H1 (cell line): ENCODE results near the gene CAMK1. TPM values are rescaled to one million over a fixed set of nuclear protein-coding genes. Genes with fewer than 3 reads are reported as not detected.
A peak's percentile ranks its signal among the peaks of the same experiment; 100 is the strongest.

Experiments used
- CTCF ChIA-PET: fragments of 300-600 bp; sonication (Branson Sonifier 250); formaldehyde crosslinking; loops from one replicate; lab custom pipeline; 2021; ENCODE audit not compliant: partially characterized antibody; lab: Charles Lee
- POLR2A ChIA-PET: fragments of 300-600 bp; sonication (Branson Sonifier 250); formaldehyde crosslinking; loops from one replicate; lab custom pipeline; 2021; ENCODE audit warnings: inconsistent platforms; ENCODE audit not compliant: partially characterized antibody; lab: Charles Lee
- DNase-seq, 2 experiments: peaks; one replicate each; pipeline versions ENCODE4 v3.0.0 to v3.0.0-alpha.2; 2010 to 2022; ENCODE audit warnings: low spot score in 2 of 2, low read depth in 1 of 2, mixed read lengths in 1 of 2
- FAIRE-seq: peaks from 2 replicates; lab custom pipeline; 2011; peaks lifted over from hg19 to GRCh38; lab: Jason Lieb, UNC
- H2AFZ ChIP-seq: 2 replicates; pipeline ENCODE4 v1.8.1; 2012; ENCODE audit warnings: low read length, inconsistent platforms
- H2AK5ac ChIP-seq: 2 replicates; pipeline ENCODE4 v1.6.1; 2013; ENCODE audit warnings: low read depth, low read length
- H2BK120ac ChIP-seq: replicated peaks from 2 replicates; pipeline ENCODE3; 2013; ENCODE audit warnings: low read depth, low read length, inconsistent platforms
- H2BK12ac ChIP-seq: 2 replicates; pipeline ENCODE4 v1.6.1; 2013; ENCODE audit warnings: low read depth, low read length
- H2BK15ac ChIP-seq: 2 replicates; pipeline ENCODE4 v1.6.1; 2013; ENCODE audit warnings: low read length
- H2BK20ac ChIP-seq: 2 replicates; pipeline ENCODE4 v1.6.1; 2013; ENCODE audit warnings: low read length
- H2BK5ac ChIP-seq: 2 replicates; pipeline ENCODE4 v1.6.1; 2013; ENCODE audit warnings: low read depth, low read length
- H3K14ac ChIP-seq: 2 replicates; pipeline ENCODE4 v1.6.1; 2013; ENCODE audit warnings: inconsistent platforms; ENCODE audit not compliant: insufficient read length
- H3K18ac ChIP-seq: 2 replicates; pipeline ENCODE4 v1.6.1; 2013; ENCODE audit warnings: low read length; ENCODE audit errors: extremely low read depth
- H3K23ac ChIP-seq: 2 replicates; pipeline ENCODE4 v1.6.1; 2013; ENCODE audit warnings: inconsistent platforms; ENCODE audit not compliant: insufficient read length
- H3K23me2 ChIP-seq: 2 replicates; pipeline ENCODE4 v1.6.1; 2013; ENCODE audit warnings: low read depth, low read length
- H3K27ac ChIP-seq: 2 replicates; pipeline ENCODE4 v1.6.1; 2011; ENCODE audit warnings: low read depth, low read length, inconsistent platforms
- H3K27me3 ChIP-seq, 4 experiments: replicated peaks in 1 of 4; 1 replicate in 1 of 4; 2 replicates in 3 of 4; pipeline versions ENCODE4 v1.6.1 to v1.8.1; 2011 to 2013; ENCODE audit warnings: low read length in 3 of 4, mild to moderate bottlenecking in 3 of 4, inconsistent platforms in 2 of 4, mixed read lengths in 2 of 4, moderate library complexity in 1 of 4; ENCODE audit not compliant: control insufficient read depth in 3 of 4, insufficient read depth in 3 of 4; ENCODE audit errors: extremely low read depth in 1 of 4
- H3K36me3 ChIP-seq, 4 experiments: 2 replicates each; pipeline versions ENCODE4 v1.6.1 to v1.8.1; 2011 to 2013; ENCODE audit warnings: mild to moderate bottlenecking in 4 of 4, low read length in 3 of 4, moderate library complexity in 2 of 4, control low read depth in 1 of 4, inconsistent platforms in 1 of 4; ENCODE audit not compliant: insufficient read depth in 4 of 4, control insufficient read depth in 2 of 4
- H3K4ac ChIP-seq: replicated peaks from 2 replicates; pipeline ENCODE3; 2013; ENCODE audit warnings: low read length, low read depth, mixed read lengths, inconsistent platforms; ENCODE audit not compliant: insufficient read length
- H3K4me1 ChIP-seq, 4 experiments: replicated peaks in 1 of 4; 1 replicate in 1 of 4; 2 replicates in 3 of 4; pipeline versions ENCODE4 v1.6.1 to v1.8.1; 2011 to 2013; ENCODE audit warnings: low read length in 3 of 4, inconsistent platforms in 2 of 4, mixed read lengths in 1 of 4; ENCODE audit not compliant: insufficient read depth in 4 of 4, control insufficient read depth in 3 of 4
- H3K4me2 ChIP-seq, 2 experiments: 2 replicates each; pipeline versions ENCODE4 v1.6.1 to v1.8.1; 2011 to 2013; ENCODE audit warnings: low read depth in 2 of 2, low read length in 2 of 2, control low read depth in 1 of 2, inconsistent platforms in 1 of 2, mild to moderate bottlenecking in 1 of 2; ENCODE audit not compliant: insufficient read depth in 1 of 2
- H3K4me3 ChIP-seq, 4 experiments: fragments of 200-600, 300-600 bp in 1 of 4; sonication (generic), shearing (Covaris generic), sonication (Bioruptor Twin) in 1 of 4; 2 replicates each; pipeline versions ENCODE4 v1.5.1 to v1.8.1; 2011 to 2016; ENCODE audit warnings: low read length in 4 of 4, low read depth in 3 of 4, control low read depth in 2 of 4, inconsistent platforms in 2 of 4, mild to moderate bottlenecking in 2 of 4, mixed read lengths in 1 of 4, moderate library complexity in 1 of 4; ENCODE audit not compliant: insufficient read depth in 2 of 4; ENCODE audit errors: extremely low read depth in 1 of 4
- H3K56ac ChIP-seq: replicated peaks from 2 replicates; pipeline ENCODE3; 2013; ENCODE audit warnings: low read depth, mild to moderate bottlenecking, mixed read lengths, low read length, inconsistent platforms; ENCODE audit not compliant: insufficient read length
- H3K79me1 ChIP-seq: 2 replicates; pipeline ENCODE4 v1.6.1; 2013; ENCODE audit warnings: low read depth, low read length, control low read depth
- H3K79me2 ChIP-seq, 2 experiments: 2 replicates each; pipeline versions ENCODE4 v1.6.1 to v1.8.1; 2012 to 2013; ENCODE audit warnings: low read length in 2 of 2, mild to moderate bottlenecking in 2 of 2, inconsistent platforms in 1 of 2; ENCODE audit not compliant: insufficient read depth in 2 of 2, control insufficient read depth in 1 of 2
- H3K9ac ChIP-seq, 4 experiments: replicated peaks in 1 of 4; 1 replicate in 1 of 4; 2 replicates in 3 of 4; pipeline versions ENCODE4 v1.6.1 to v1.8.1; 2011 to 2013; ENCODE audit warnings: low read depth in 3 of 4, low read length in 3 of 4, control low read depth in 2 of 4, mild to moderate bottlenecking in 2 of 4, moderate library complexity in 2 of 4, inconsistent platforms in 1 of 4; ENCODE audit errors: extremely low read depth in 1 of 4
- H3K9me3 ChIP-seq, 2 experiments: 2 replicates each; pipeline versions ENCODE4 v1.6.1 to v1.8.1; 2012 to 2013; ENCODE audit warnings: mild to moderate bottlenecking in 2 of 2, moderate library complexity in 2 of 2, control low read depth in 1 of 2, inconsistent platforms in 1 of 2, low read depth in 1 of 2, low read length in 1 of 2, mixed read lengths in 1 of 2; ENCODE audit not compliant: insufficient read depth in 2 of 2
- H4K20me1 ChIP-seq, 2 experiments: replicated peaks in 1 of 2; 2 replicates each; pipeline versions ENCODE3 to v1.8.1; 2011 to 2013; ENCODE audit warnings: inconsistent platforms in 2 of 2, low read length in 2 of 2, mild to moderate bottlenecking in 1 of 2; ENCODE audit not compliant: insufficient read depth in 2 of 2, control insufficient read depth in 1 of 2
- H4K5ac ChIP-seq: 2 replicates; pipeline ENCODE4 v1.6.1; 2013; ENCODE audit warnings: low read length, low read depth, mixed read lengths, inconsistent platforms; ENCODE audit not compliant: insufficient read length
- H4K8ac ChIP-seq: 2 replicates; pipeline ENCODE4 v1.8.0; 2013; ENCODE audit warnings: mild to moderate bottlenecking, moderate library complexity, low read length, inconsistent platforms; ENCODE audit not compliant: insufficient read depth; ENCODE audit errors: extremely low read depth
- H4K91ac ChIP-seq: replicated peaks from 2 replicates; pipeline ENCODE3; 2013; ENCODE audit warnings: low read length, mixed read lengths, inconsistent platforms; ENCODE audit not compliant: insufficient read length
- ASH2L ChIP-seq: fragments of 200-600, 300-600 bp; sonication (generic); IDR thresholded peaks from one replicate; pipeline ENCODE4 v1.7.1; 2017; ENCODE audit warnings: low read length
- BACH1 ChIP-seq: IDR thresholded peaks from 2 replicates; pipeline ENCODE4 v1.6.1; 2012; ENCODE audit warnings: low read length, improper control_type of control experiment
- EP300 ChIP-seq, 2 experiments: IDR thresholded peaks; 1 replicate in 1 of 2; 2 replicates in 1 of 2; pipeline ENCODE4 v1.6.1; 2011 to 2012; ENCODE audit warnings: low read depth in 2 of 2, low read length in 2 of 2, mild to moderate bottlenecking in 2 of 2, borderline replicate concordance in 1 of 2, inconsistent platforms in 1 of 2, moderate library complexity in 1 of 2
- HDAC2 ChIP-seq, 2 experiments: fragments of 300-600 bp in 1 of 2; sonication (generic) in 1 of 2; IDR thresholded peaks; 2 replicates each; pipeline ENCODE4 v1.6.1; 2011 to 2012; ENCODE audit warnings: low read depth in 2 of 2, low read length in 2 of 2, mild to moderate bottlenecking in 2 of 2, moderate library complexity in 2 of 2, borderline replicate concordance in 1 of 2, inconsistent platforms in 1 of 2
- KDM1A ChIP-seq: fragments of 200-600, 300-600 bp; sonication (generic); IDR thresholded peaks from 2 replicates; pipeline ENCODE4 v1.7.1; 2016; ENCODE audit warnings: mild to moderate bottlenecking, low read length, borderline replicate concordance
- MAFK ChIP-seq: IDR thresholded peaks from 2 replicates; pipeline ENCODE4 v1.6.1; 2012; ENCODE audit warnings: low read depth, mild to moderate bottlenecking, improper control_type of control experiment, low read length
- NANOG ChIP-seq: IDR thresholded peaks from 2 replicates; pipeline ENCODE4 v1.6.1; 2011; ENCODE audit warnings: low read length, low read depth, mild to moderate bottlenecking, inconsistent platforms; ENCODE audit not compliant: insufficient read depth, poor library complexity, severe bottlenecking
- POLR2A ChIP-seq, 2 experiments: IDR thresholded peaks; 1 replicate in 1 of 2; 2 replicates in 1 of 2; pipeline ENCODE4 v1.6.1; 2011; ENCODE audit warnings: low read depth in 2 of 2, low read length in 2 of 2, mild to moderate bottlenecking in 2 of 2; ENCODE audit errors: control extremely low read depth in 1 of 2
- RBBP5 ChIP-seq: IDR thresholded peaks from 2 replicates; pipeline ENCODE4 v1.7.1; 2012; ENCODE audit warnings: low read depth, mild to moderate bottlenecking, inconsistent platforms, low read length, moderate library complexity, borderline replicate concordance
- SAP30 ChIP-seq: fragments of 300-600 bp; sonication (generic); IDR thresholded peaks from 2 replicates; pipeline ENCODE4 v1.7.1; 2012; ENCODE audit warnings: low read length, moderate library complexity, mild to moderate bottlenecking, inconsistent platforms; ENCODE audit not compliant: insufficient read depth, insufficient replicate concordance
- WGBS, 2 experiments: shearing (Covaris generic) in 1 of 2; methylation state at CpG; one replicate each; pipeline versions ENCODE4 v1.1.6 to v1.1.7; 2013 to 2015; ENCODE audit warnings: low lambda C conversion rate in 2 of 2, mixed read lengths in 2 of 2, inconsistent platforms in 1 of 2, low coverage in 1 of 2, missing lambda C conversion rate in 1 of 2; ENCODE audit not compliant: insufficient replicate concordance in 2 of 2, insufficient coverage in 1 of 2, insufficient read length in 1 of 2; ENCODE audit errors: extremely low coverage in 1 of 2, missing lambda C conversion rate in 1 of 2; 5-methylcytosine and 5-hydroxymethylcytosine counted together
- polyA plus RNA-seq, 7 experiments: library from polyadenylated mRNA; depleted of rRNA in 3 of 7; stranded (reverse) in 5 of 7; unstranded in 2 of 7; fragments of >200 nt in 5 of 7; fragments of 200-250 nt in 2 of 7; gene quantifications; 1 replicate in 5 of 7; 2 replicates in 1 of 7; 4 replicates in 1 of 7; pipeline versions ENCODE4 v1.2.1 to v1.2.3, GENCODE V29; 2011 to 2013; ENCODE audit warnings: missing spikeins in 2 of 7, mixed read lengths in 2 of 7
- total RNA-seq: library from RNA; stranded (reverse); fragmentation: NEBNext Ultra II Directional; extraction: Animal tissue kit (Norgen Biotek cat#: 25700); gene quantifications from 2 replicates; pipeline ENCODE4 v1.2.1, GENCODE V29; 2021

The CAMK1 gene
- total and polyA plus RNA-seq, 2 of the 8 experiments (the other 6 are each of a cell fraction or from before 2014, with no cell fraction given) = 4.9 to 5.1 TPM

DNA sequence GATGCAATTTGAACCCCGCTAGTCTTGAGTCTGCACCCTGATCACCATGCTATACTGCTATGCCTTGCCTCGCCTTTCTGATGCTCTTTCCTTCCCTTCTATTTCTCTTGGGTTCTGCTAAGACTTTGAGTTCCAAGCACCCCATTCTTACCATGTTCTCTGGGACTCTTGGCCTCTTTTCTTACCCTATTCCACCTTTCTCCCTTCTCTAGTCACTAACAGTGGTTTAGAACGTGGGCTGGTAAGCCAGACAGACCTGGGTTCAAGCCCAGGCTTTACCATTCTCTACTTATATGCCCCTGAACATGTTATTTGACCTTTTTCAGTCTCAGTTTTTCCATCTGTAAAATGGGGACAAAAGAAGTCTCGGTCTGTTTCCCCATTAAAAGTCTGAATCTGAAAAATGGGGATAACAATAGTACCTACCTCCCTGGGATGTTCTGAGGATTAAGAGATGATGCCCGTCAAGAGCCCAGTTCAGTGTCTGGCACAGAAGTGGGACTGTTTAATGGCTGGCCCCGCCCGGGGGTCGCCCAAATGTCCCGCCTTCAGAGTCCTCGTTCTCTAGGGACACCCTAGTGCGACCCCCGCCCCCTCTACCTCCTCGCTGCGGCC lies 22.1 kb upstream of the CAMK1 start:
- peak overlapping the region; percentile 98; the same call in 1 of the 2 replicates for H3K27ac ChIP-seq
- no peak overlapping the region for H2BK5ac ChIP-seq
- no peak overlapping the region; the same call in 1 of the 2 replicates for H3K18ac ChIP-seq
- peaks cover 8% of the 10 kb centered on the region for H3K23me2 ChIP-seq
- H3K9ac ChIP-seq = peak overlapping the region in 3 of 4 experiments; percentile 73 to 98 (median 94); a peak in 6 of 7 replicates
- H3K56ac ChIP-seq = peak overlapping the region; percentile 83
- H4K91ac ChIP-seq = peak overlapping the region; percentile 12
- peak overlapping the region; percentile 90; the same call in 1 of the 2 replicates for H4K8ac ChIP-seq
- no peak overlapping the region; the same call in 1 of the 2 replicates for H2BK15ac ChIP-seq
- DNase-seq = no peak
- no peak overlapping the region for H2AFZ ChIP-seq
- H3K4me1 ChIP-seq = peaks cover 0 to 8% (median 0%) of the 10 kb centered on the region in 4 experiments; a peak in 2 of 7 replicates
- WGBS, 2 experiments = 25% methylated on average over 12 of the region's 14 CpGs; no CpG with 5 or more reads in 1 of the 2 experiments
- CTCF ChIA-PET = interaction anchor here (1.2 to 1.6 kb wide), 4 partner anchors 10 to 43 kb away, joined by 4 to 6 read pairs (median 4); partner anchors contain the start of gene OGG1
- POLR2A ChIA-PET = interaction anchor here (0.8 to 5.5 kb wide), 19 partner anchors 8 to 429 kb away, joined by 3 to 71 read pairs (median 6); partner anchors contain the start of genes BRPF1, CAMK1, CRELD1 and EMC3
- no peak overlapping the region for H3K23ac ChIP-seq
- H4K5ac ChIP-seq = peak overlapping the region; percentile 11
- peak overlapping the region; percentile 89 to 98 (median 95) for H3K4me3 ChIP-seq
- peaks cover 0 to 1% of the 10 kb centered on the region in 2 experiments for H4K20me1 ChIP-seq
- no peak overlapping the region for H2BK12ac ChIP-seq
- H3K79me1 ChIP-seq = peaks cover 9% of the 10 kb centered on the region
- no peak overlapping the region for H2BK120ac ChIP-seq
- peak overlapping the region; percentile 83 to 96 for H3K4me2 ChIP-seq
- H3K79me2 ChIP-seq = peaks cover 0 to 36% of the 10 kb centered on the region in 2 experiments; a peak in 2 of 4 replicates
- no peak overlapping the region for H2BK20ac ChIP-seq
- FAIRE-seq = no peak
- no peaks in the 10 kb centered on the region for H3K9me3 ChIP-seq
- no peaks in the 10 kb centered on the region for H3K27me3 ChIP-seq
- TF ChIP-seq MAFK = no peak
- TF ChIP-seq HDAC2 (IDR thresholded peaks at IDR 0.05; ENCODE audit: borderline replicate concordance in 1 of 2, low read depth in 2 of 2, low read length in 2 of 2) = peak in 1 of 2 experiments; percentile 87; a peak in 1 of 4 replicates
- TF ChIP-seq EP300 (IDR thresholded peaks at IDR 0.05; ENCODE audit: borderline replicate concordance in 1 of 2, low read depth in 2 of 2, low read length in 2 of 2) = no peak
- TF ChIP-seq SAP30 = no peak
- TF ChIP-seq BACH1 = no peak
- peak; percentile 6 for TF ChIP-seq ASH2L
- TF ChIP-seq KDM1A = peak; percentile 98
- no peak for TF ChIP-seq RBBP5
- peak in 1 of 2 experiments; percentile 37; a peak in 1 of 3 replicates for TF ChIP-seq POLR2A (IDR thresholded peaks at IDR 0.05; ENCODE audit: control extremely low read depth in 1 of 2, low read depth in 2 of 2, low read length in 2 of 2)
- no peak for TF ChIP-seq NANOG
- no peak overlapping the region for H3K14ac ChIP-seq
- 0 out of 2 replicates have a peak overlapping the region, but pooled peaks have one; percentile 34 for H2AK5ac ChIP-seq
- no peak overlapping the region for H3K4ac ChIP-seq
- H3K36me3 ChIP-seq = peaks cover 2 to 26% (median 13%) of the 10 kb centered on the region in 4 experiments; a peak in 6 of 8 replicates
